ENCODE data around the gene MPC1L. TPM values are rescaled to one million over a fixed set of nuclear protein-coding genes. Genes with fewer than 3 reads are reported as not detected.
A peak's percentile ranks its signal among the peaks of the same experiment; 100 is the strongest.
"Not testable (repeated sequence)": the region's sequence is repeated elsewhere in the genome, so short reads cannot be mapped to it uniquely, and the experiment has no call there.

MPC1L gene
- polyA plus RNA-seq, 1 experiment, result not detected

DNA sequence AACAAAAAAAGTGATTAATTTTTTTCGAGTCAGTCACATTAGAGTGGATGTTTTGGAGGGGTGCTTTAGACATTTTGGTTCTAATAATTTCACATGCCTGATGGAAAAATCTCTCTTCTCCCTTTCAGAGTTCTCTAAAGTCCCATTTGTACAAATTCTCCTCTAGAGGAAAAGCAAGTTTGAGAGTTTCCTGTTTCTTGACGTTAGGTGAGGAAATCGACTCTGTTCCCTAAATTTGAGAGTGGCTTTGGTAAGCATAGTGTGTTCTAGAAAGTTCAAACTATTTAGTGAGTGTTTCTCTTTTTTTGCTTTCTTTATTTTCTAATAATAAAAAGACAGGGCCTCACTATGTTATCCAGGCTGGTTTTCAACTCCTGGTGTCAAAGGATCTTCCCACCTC, 44.1 kb upstream of the MPC1L start:
- no peaks in the 10 kb centered on the region for H3K9me3 ChIP-seq (ENCODE audit: control insufficient read depth, insufficient read depth, low read length)
- no peak for TF ChIP-seq CTCF (IDR thresholded peaks at IDR 0.05; ENCODE audit: low read depth, low read length)
- ChIA-PET POLR2A (no interaction called here), CTCF (no interaction called here)
- no peak for DNase-seq (ENCODE audit: low read depth, low spot score)
- H3K27ac ChIP-seq (ENCODE audit: low read depth, low read length), result no peak overlapping the region
- no peaks in the 10 kb centered on the region for H3K27me3 ChIP-seq (ENCODE audit: control insufficient read depth, insufficient read depth, low read length)
- no peak overlapping the region for H3K4me3 ChIP-seq (ENCODE audit: low read depth, low read length)

DNA sequence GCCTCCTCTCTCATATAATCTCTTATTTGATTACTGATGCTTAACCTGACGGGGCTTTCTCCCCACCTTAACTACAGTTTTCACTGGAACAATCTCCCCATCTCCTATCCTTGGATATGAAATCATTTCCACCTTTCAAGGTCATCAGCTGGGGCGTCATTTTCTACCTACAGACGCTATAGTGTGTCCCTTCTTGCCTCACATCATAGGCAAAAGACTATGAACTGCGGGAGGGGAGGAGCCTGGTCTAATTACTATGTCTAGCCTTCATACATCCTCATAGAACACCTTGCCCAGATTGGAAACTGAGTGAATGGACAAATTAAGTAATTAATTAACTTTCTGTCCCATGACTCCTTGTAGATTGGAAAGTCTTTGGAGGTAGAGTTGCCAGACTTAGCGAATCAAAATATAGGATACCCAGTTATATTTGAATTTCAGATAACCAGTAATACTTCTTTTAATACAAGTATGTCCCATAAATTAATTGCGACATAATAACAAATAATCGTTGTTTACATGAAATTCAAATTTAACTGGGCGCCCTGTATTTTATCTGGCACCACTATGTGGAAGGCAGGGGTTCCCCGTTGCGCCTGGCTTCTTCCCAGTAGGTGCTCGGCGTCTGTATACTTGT, 43.2 kb upstream of the MPC1L start:
- Histone ChIP-seq H3K27me3 (ENCODE audit: control insufficient read depth, insufficient read depth, low read length) (no peaks in the 10 kb centered on the region), H3K4me3 (ENCODE audit: low read depth, low read length) (peak overlapping the region; percentile 84), H3K27ac (ENCODE audit: low read depth, low read length) (no peak overlapping the region), H3K9me3 (ENCODE audit: control insufficient read depth, insufficient read depth, low read length) (no peaks in the 10 kb centered on the region)
- DNase-seq (ENCODE audit: low read depth, low spot score), result no peak
- ChIA-PET CTCF (no interaction called here), POLR2A (no interaction called here)
- TF ChIP-seq CTCF (IDR thresholded peaks at IDR 0.05; ENCODE audit: low read depth, low read length), result no peak

DNA sequence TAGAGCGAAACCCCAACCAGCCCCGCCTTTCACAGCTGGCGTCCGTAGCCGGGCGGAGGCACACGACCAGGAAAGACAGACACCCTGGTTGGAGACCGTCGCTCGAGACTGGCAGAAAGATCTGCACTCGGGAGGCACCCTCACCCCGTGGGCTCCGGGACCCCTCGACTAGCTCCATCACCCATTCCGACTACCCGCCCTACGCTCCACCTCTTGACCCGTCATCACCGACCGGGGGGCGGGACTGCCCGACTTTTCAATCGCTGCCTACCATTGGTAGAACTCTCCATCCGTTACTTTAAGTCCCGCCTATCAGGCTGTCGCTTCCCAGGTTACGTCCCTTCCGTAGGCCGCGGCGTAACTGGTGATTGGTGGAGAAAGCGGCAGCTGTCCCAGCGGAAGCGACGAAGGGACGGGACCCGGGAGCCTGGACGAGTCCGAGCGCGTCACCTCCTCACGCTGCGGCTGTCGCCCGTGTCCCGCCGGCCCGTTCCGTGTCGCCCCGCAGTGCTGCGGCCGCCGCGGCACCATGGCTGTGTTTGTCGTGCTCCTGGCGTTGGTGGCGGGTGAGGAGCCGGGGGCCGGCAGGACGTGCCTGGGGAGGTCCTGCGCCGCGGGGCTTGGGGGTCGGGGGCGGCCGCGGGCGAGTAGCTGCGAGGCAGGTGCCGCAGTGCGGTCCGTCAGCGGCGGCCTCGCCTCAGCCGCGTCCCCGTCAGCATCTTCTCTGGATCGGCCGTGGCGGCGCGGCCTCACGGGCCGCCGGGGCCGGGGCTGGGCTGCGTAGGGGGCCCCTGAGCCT, 42.5 kb upstream of the MPC1L start, which contains the start of gene ATP6AP2:
Gene ATP6AP2 (plus strand): TSS at position 434 of the 799 bp plus-strand sequence. CDS start 96 bp downstream, at position 530.
- Histone ChIP-seq H3K9me3 (ENCODE audit: control insufficient read depth, insufficient read depth, low read length) (no peaks in the 10 kb centered on the region), H3K4me3 (ENCODE audit: low read depth, low read length) (peak within 1 kb of the TSS; percentile 84), H3K27ac (ENCODE audit: low read depth, low read length) (peak within 1 kb of the TSS; percentile 52), H3K27me3 (ENCODE audit: control insufficient read depth, insufficient read depth, low read length) (no peaks in the 10 kb centered on the region)
- ChIA-PET POLR2A (no interaction called here), CTCF (interaction anchor here (1.4 kb wide), 1 partner anchor 37 kb away, joined by 3 read pairs; no protein-coding TSS in a partner anchor)
- TF ChIP-seq CTCF (IDR thresholded peaks at IDR 0.05; ENCODE audit: low read depth, low read length), result no peak
- peak; percentile 74 for DNase-seq (ENCODE audit: low read depth, low spot score)

DNA sequence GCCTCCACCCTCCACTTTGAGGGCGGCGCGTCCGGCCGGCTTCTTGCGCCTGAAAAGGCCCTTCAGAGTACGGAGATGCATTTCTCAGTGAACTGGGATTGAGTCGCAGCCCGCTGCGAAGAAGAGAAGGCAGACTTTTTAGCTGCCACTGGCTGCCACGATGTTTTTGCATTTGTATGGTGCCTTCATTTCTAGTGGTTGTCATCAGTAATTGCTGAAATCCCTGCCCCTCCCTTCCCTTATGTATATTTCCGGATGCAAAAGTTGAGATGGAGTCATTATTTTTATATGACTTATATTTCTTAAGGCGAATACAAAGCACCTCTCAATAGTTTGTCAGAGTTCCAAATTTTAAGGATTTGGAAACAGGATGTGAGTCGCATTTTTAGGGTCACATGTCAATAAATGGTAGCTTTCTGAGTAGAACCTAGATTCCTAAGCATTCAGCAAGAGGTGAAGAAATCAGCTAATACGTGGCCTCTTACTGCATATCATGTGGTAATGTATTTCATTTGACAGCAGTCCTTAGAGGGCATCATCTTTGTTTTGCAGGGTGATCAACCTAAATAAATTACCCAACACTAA, 41.8 kb upstream of the MPC1L start:
- peak overlapping the region; percentile 84 for H3K4me3 ChIP-seq (ENCODE audit: low read depth, low read length)
- no peak for TF ChIP-seq CTCF (IDR thresholded peaks at IDR 0.05; ENCODE audit: low read depth, low read length)
- H3K9me3 ChIP-seq (ENCODE audit: control insufficient read depth, insufficient read depth, low read length), result no peaks in the 10 kb centered on the region
- ChIA-PET CTCF (interaction anchor here (1.4 kb wide), 1 partner anchor 37 kb away, joined by 3 read pairs; no protein-coding TSS in a partner anchor), POLR2A (no interaction called here)
- DNase-seq (ENCODE audit: low read depth, low spot score), result no peak
- peak overlapping the region; percentile 52 for H3K27ac ChIP-seq (ENCODE audit: low read depth, low read length)
- no peaks in the 10 kb centered on the region for H3K27me3 ChIP-seq (ENCODE audit: control insufficient read depth, insufficient read depth, low read length)

DNA sequence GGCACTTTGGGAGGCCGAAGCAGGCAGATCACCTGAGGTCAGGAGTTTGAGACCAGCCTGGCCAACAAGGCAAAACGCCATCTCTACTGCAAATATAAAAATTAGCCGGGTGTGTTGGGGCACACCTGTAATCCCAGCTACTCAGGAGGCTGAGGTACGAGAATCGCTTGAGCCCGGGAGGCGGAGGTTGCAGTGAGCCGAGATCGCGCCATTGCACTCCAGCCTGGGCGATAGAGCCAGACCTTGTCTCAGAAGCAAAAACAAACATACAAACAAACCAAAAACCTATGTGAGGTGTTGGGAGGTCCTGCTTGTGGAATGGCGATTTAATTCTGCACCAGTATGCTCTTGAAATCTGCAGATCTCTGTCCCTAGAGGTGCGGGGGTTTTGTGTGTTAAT, 41.0 kb upstream of the MPC1L start:
- CTCF ChIA-PET, result interaction anchor here (1.4 kb wide), 1 partner anchor 38 kb away, joined by 3 read pairs; no protein-coding TSS in a partner anchor
- H3K27me3 ChIP-seq (ENCODE audit: control insufficient read depth, insufficient read depth, low read length); H3K27ac ChIP-seq (ENCODE audit: low read depth, low read length); H3K9me3 ChIP-seq (ENCODE audit: control insufficient read depth, insufficient read depth, low read length); DNase-seq (ENCODE audit: low read depth, low spot score); POLR2A ChIA-PET: not testable (repeated sequence)
- H3K4me3 ChIP-seq (ENCODE audit: low read depth, low read length), result peak overlapping the region; percentile 84; the same call in 1 of the 2 replicates

Data from AG04450 (cell line).